Activated CD4-positive, alpha-beta T cell treated with anti-CD3 and anti-CD28 coated beads, Interleukin-2, amount 50 U/mL, for 4 hours (primary cell): ENCODE results near the gene SLC45A3.

Source experiments
- DNase-seq, 2 experiments: peaks; one replicate each; pipeline ENCODE4 v3.0.0-alpha.2; 2020

SLC45A3 gene

DNA sequence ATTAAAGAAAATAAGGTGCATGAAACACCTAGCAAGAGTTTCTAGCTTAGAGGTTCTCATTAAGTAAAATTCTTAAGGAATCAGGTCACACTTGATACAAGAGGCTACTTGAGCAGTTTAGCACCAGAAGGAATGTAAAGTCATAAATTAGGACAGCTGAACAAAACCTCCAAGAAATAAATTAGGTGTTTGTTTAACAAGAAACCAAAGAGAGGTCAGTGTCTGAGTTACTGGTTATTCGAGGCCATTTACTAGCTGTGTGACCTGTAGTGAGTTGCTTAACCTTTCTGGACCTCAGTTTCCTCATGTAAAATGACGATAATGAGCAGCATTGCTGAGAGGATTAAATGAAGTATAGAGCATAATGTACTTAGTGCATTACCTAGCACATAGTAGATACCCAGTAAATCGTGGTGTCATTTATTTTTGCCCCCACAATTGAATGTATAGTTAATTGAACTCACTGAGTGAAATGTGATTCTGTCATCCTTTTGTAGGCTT is 47.6 kb downstream of the SLC45A3 start:
- no peak for DNase-seq

DNA sequence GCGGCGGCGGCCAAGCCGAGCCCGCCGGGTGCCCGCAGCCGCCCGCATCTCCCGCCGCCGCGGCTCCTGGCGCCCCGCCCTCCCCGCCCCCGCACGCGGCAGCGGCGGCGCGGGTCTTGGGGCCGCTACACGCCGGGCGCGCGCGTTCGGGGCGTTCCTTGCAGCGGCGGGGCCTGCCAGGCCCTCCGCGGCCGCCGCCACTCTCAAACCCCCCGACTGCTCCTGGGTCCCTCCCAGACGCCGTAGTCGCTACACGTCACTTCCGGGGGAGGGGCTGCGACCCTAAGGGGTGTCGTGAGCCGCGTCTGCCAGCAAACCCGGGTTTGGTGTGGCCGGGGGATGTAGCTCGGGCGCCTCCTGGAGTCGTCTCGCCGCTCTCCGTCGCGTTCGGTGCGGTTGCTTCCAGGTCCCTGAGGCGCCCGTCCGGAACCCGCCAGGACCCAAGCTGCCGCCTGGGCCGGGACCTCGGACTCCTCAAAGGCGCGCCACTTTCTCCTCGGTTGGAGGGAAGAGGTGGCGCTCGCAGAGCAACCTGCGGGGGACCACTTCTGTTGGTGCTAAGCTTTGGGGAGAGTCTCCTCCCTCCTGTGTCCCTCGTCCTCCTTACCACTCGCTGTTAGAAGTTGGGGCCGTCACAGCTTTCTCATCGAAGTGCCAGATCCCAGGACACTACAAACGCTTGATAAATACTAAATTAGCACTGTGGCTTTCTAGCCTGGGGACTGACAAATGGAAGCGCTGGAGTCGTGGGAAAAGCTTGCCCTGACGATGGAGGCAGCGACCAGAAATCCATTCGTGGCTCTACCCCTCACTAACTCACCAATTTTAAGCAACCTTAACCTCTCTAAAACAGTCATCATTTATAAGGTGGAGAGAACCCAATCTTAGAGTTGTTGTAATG is 48.3 kb downstream of the SLC45A3 start, which contains the start of gene ELK4:
TSS of gene ELK4 (minus strand) at position 244 of the 901 bp plus-strand sequence. CDS start 8,129 bp downstream, outside the sequence.
- DNase-seq = peak; percentile 100

DNA sequence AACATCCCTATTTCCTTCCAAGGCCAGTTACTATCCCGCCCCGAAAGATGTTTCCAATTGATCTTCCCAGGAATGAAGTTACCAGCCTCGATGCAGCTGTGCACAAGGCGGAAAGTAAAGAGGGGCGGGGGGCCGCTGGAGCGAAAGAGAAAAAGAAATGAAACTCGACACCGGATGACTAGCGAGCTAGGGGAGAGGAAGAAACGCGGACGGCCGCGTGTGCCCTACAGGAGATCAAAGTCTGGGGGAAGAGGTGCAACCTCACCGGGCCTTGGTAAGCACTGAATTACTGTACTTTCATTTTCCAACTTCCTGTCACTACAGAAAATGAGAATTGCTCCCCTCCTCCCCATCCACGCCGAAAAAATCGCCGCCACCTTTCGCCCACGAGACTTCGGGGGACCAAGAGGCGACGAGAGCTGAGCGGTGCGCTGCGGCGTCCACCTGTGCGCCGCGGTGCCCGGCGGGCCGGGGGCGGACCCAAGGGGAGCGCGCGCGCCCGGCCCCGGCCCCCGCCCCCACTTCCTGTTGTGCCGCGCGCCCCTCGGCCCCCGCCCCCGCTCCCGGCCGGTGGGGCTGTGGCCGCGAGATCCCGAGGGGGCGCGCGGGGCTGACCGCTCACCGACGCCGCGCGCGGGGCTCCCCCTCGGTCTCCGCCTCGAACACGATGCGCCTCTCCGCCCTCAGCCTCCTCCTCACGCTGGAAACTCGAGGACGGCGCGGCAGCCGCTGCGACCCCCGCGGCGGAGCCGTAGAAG is 49.1 kb downstream of the SLC45A3 start:
- peak; percentile 72 to 79 for DNase-seq

DNA sequence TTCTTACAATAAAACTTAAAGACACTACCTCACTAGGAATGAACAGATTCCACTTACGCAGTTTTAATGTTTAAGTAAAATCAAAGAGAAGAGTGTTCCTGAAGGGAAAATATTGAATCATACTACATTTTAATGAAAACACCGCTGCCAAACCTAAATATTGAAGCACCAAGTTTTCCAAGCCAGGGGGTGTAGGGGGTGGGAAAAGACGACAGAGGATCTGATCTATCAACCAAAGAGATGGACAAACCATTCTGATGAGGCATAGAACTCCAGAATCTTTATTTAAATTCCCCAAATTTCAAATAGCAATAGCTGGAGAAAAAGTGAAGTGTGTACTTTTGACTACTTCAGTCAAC is 49.7 kb downstream of the SLC45A3 start:
- no peak for DNase-seq

DNA sequence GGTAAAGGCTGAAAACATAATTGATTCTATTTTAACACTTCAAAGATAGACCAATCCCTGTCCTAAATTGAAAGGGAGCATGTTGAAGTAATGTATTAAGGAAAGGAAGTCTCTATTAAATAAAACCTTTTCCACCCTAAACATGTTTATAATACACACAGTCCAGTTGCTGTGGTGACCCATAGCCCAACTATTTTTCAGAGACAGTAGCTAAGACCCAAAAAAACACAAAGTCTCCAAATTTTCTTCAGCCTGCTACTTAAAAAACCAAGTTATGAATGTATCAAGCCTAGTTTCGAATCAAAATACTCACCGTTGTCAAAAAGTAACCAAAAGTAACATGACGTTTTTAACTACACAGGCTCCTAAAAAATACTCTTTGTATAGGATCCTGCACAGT is 50.1 kb downstream of the SLC45A3 start:
- DNase-seq = no peak

DNA sequence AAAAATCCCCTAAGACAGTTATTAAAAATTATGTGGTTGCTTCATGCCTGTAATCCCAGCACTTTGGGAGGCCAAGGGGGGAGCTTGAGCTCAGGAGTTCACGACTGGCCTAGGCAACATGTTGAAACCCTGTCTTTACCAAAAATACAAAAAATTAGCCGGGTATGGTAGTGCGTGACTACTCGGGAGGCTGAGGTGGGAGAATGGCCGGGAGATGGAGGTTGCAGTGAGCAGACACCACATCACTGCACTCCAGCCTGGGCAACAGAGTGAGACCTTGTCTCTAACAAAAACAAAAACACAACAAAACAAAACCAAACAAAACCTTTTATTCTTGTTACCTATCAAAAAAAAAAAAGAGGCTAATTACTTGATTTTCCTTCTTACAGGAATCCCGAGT is 50.6 kb downstream of the SLC45A3 start:
- no peak for DNase-seq

DNA sequence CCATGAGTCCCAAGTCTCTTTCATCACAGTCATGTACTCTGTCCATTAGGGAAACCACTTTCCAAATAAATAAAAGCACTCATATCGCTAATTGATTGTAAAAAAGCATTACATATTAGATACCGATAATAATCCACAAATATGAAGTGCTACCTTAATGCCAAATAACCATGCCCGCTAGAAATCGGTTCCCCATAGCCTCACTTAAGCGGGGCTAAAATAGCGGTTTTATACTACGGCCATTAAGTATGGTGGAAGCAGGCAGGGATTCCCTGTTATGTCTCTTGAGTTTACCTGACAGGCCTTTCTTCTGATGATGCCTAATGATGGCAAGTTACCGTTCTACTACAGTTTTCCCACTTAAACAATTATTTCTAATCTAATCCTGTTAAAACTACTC is 52.4 kb downstream of the SLC45A3 start:
- DNase-seq = no peak

DNA sequence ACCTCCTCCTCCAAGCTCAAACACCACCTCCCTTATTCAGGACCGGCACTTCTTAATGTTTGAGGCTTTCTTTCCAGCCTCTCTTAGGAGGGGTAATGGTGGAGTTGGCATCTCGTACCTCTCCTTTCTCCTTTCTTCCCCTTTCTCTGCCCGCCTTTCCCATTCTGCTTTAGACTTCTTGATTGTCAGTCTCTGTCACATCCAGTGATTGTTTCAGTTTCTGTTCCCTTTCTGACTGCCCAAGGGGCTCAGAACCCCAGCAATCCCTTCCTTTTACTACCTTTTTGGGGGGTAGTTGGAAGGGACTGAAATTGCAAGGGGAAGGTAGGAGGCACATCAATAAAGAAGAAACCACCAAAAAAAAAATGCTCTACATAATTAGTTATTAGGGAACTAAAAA is 54.1 kb downstream of the SLC45A3 start:
- no peak for DNase-seq

DNA sequence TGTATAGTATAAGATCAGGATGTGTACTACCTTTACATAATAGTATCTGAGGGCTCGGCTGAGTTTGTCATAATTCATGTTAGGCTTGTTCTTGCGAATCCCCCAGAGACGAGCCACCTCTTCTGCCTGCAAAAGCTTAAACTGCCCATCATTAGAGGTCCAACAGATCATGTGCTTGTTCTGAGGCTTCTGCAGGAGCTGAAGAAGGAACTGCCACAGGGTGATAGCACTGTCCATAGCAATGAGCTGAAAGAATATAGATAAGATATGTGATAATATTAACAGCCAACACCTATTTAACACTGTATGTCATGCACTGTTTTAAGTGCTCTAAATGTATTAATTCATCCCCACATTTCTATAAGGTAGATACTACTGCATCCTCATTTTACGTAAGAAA is 56.7 kb downstream of the SLC45A3 start:
- DNase-seq = no peak

DNA sequence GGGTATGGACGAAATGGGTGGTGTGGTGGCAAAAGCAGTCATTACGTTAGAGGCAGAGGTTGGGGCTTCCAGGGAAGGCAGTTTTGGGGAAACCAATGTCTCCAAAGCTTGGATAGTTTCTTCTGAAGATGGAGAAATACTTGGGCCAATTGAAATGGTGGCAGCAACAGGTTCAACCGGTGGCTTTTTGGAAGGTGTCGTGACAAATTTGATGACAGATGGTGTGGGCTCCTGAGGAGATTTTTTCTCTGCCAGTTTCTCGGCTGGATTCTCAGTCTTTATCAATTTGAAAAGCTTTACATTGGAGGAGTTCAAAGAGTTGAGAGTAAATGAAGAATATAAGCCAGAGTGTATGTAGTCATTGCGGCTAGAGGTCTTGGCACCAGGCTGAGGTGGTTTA is 60.0 kb downstream of the SLC45A3 start:
- DNase-seq = no peak

DNA sequence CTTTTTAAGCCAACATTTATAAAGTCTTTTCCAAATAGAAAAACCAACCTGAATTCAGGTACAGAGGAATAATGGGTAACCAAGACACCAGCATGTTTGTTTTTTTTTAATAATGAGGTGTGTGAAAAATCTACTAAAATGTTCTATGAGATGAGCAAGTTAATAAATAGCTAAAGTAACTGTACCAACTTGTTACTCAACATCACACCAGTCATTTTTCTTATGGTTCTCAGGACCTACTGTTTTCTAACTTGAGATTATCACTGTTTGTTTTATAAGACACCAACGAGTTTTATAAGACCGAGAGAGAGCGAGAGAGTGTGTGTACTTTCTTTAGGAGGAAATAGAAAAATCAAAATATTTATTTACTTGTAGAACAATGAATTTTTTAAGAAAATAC is 60.9 kb downstream of the SLC45A3 start:
- DNase-seq = no peak

DNA sequence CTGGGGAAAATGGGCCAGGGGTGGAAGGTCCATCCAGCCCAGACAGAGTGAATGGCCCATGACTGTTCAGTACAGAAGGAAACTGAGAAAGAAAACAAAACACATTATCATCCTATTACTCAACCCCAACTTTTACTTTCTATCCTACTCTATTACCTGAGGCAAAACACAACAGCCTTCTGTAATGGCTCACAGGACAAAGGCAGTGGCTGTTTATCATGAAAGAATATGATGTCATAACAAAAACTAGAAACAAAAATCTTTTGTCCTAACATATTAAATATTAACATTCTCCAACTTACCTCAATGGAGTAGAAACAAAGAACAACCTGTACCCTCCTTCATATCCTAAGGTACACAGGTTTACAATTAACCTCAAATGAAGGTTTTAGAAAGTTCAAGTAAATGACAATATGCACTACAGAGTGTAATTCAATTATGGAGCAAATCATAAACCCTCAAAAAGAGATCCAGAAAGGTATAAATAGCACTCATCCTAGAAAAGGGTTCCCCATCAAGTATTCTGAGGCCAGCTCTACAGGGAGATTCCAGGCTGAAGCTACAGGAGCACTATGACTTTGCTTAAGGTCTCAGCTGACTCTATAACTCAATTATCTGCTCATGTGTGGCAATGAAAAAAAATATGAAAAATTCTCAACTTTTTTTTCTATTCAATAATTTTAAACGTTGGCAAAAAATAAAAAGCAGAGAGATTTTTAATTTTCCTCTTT is 63.6 kb downstream of the SLC45A3 start:
- DNase-seq = no peak

DNA sequence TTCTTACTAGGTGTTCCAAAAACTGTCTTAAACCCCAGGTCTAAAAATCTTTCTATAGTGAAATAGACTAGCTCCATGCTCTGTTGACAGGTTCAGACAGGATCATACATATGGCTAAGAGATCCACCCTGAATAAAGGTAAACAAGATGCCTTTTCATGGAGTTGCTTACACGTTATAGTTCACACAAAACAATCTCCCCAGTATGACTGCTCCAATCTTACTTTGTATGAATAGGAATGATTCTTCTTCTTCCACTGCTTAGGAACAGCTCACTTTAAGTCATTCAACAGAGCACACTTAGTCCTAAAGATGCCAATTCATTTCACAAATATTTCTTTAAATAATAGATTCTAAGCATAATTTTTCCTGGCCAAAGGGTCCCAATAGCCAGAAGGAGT is 64.5 kb downstream of the SLC45A3 start:
- DNase-seq = no peak

DNA sequence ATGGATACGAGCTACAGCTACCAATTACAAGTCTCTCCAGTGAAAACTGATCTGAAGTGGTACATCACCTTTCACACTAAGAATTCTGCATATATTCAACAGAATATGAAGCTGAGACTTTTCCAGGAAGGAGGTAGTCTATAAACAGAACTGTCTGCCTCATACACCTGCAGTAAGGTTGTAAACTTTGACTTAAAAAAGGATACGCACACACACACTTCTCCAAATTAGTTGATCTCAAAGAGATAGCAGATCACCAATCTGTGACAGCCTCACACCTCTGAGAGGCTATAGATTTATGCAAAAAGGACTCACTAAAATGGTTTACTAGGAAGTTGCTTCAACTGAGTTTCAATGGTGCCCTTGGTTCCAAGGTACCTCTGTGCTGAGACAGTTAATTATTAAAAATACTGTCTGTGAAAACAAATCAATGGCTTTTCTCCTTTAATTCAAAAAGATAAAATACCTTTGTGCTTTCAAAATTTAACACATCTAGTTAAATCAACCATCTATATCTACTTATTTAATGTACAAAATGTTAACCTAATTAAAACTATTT is 66.4 kb downstream of the SLC45A3 start:
- no peak for DNase-seq

DNA sequence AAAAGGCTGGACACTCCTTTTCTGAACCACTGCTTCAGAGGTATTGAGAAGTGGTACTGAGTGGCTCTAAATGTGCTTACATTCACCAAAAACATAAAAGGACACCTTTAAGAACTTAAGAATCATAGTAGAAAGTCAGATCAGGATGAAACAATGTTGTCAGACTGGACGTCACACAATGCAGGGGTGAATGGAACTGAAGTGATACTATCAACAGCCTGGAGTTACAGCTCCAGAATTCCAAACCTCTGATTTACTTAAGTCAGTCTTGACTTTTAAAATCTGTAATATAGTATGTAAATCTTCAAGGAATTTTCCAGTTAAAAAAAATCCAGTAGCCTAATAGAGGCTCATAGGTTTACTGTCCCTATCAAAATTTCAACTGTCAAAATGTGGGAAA is 67.8 kb downstream of the SLC45A3 start:
- no peak for DNase-seq

DNA sequence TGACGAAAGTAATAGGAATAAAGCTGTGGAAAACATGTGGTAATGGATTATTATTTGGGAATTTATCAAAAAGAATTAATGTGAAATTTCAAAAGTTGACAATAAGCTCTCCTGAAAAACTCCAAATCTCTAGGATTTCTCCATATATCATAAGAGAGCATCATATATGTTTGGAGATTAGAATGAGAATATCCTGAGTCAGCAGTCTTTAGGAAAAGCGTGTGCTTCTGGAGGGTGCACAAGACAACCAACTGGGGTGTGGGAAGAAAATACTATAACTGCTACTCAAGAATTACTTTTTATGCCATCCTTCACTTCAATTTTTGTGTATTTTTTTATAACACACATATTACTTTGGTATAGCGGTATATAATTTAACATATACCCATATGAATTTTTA is 68.2 kb downstream of the SLC45A3 start:
- DNase-seq = no peak

DNA sequence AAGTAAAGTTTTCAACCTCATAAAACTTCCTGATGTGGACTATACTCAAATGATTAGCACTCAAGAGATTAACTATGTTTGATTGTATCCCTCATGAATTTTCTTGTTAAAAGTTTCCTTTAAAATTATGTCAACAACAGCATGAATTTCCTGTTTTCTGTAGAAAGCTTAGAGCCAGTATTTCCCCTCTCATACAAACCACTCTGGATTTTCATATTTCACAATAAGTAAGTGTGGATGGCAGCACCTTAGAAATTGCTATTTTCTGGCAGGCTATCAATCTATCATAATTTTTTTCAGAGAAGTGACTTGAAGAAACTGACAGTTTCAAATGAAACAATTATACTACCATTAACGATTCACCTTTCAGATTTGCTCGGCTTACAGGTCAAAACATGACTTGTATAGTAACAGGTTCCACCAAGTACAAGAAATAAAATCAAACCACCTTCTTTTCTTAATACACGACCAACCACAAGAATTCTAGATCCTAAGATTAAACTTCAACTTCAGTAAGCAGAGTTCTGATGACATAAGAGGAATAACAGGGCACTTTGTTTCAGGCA is 69.3 kb downstream of the SLC45A3 start:
- DNase-seq = no peak

DNA sequence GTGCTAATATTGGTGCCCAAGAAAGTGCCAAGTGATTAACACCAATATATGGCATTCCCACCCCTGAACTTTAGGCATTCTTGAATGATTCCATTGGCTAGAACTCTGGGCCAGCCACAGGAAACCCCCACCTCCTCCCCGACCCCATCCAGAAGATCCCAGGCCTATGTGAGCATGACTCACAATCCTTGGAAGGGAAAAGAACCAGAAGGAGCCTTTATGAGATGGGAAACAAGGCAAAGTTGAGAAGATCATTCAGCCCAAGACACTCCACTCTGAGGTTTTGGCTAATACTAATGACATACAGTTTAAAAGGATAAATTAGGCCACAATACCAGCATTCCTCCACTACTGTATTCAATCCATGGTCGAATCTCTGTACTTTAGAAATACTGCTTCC is 70.3 kb downstream of the SLC45A3 start:
- DNase-seq = no peak
